IMR-90 (cell line): Measurements from ENCODE around the gene CDS1.

Source experiments
- BHLHE40 ChIP-seq: fragments of 150-350 bp; IDR thresholded peaks from 2 replicates; pipeline ENCODE4 v1.6.1; 2016; ENCODE audit warnings: mild to moderate bottlenecking, low read depth, low read length
- CHD1 ChIP-seq: IDR thresholded peaks from 2 replicates; pipeline ENCODE4 v1.6.1; 2012; ENCODE audit warnings: low read depth, low read length, improper control_type of control experiment
- CTCF ChIP-seq: conservative IDR thresholded peaks from 2 replicates; pipeline ENCODE4 v1.5.1; 2012; ENCODE audit warnings: mild to moderate bottlenecking, low read depth, low read length, improper control_type of control experiment
- FOS ChIP-seq: fragments of 150-350 bp; IDR thresholded peaks from 2 replicates; pipeline ENCODE4 v1.6.1; 2016; ENCODE audit warnings: low read depth, low read length
- POLR2A ChIP-seq: IDR thresholded peaks from 2 replicates; pipeline ENCODE4 v1.6.1; 2012; ENCODE audit warnings: mild to moderate bottlenecking, low read depth, low read length
- RCOR1 ChIP-seq: IDR thresholded peaks from 2 replicates; pipeline ENCODE4 v1.6.1; 2012; ENCODE audit warnings: mild to moderate bottlenecking, low read length, improper control_type of control experiment; ENCODE audit not compliant: insufficient replicate concordance

GRCh38 chr4:84582302-84582987, 482 bp upstream of the CDS1 start:
- TF ChIP-seq CTCF (no peak), BHLHE40 (no peak), CHD1 (no peak), POLR2A (no peak), FOS (no peak), RCOR1 (no peak)
